Measurements from ENCODE around the gene KRT25.

- TF ChIP-seq CTCF (conservative IDR thresholded peaks at IDR 0.05 in 1 of 2, IDR thresholded peaks at IDR 0.05 in 1 of 2; ENCODE audit: extremely low read depth in 1 of 2, insufficient read depth in 1 of 2, low read depth in 1 of 2, low read length in 2 of 2) (no peak), EZH2 (IDR thresholded peaks at IDR 0.05; ENCODE audit: borderline replicate concordance, low read length) (no peak)
Measured at GRCh38 chr17:40707745-40708144, 47.4 kb downstream of the KRT25 start.
